Endometrial microvascular endothelial cells (primary cell): ENCODE measurements around the gene MAPKAP1. TPM values are rescaled to one million over a fixed set of nuclear protein-coding genes. Genes with fewer than 3 reads are reported as not detected.

ENCODE experiments used
- in situ Hi-C: cut with HindIII; loops from 2 replicates; pipeline ENCODE4 v1.10.0; 2017; ENCODE audit warnings: low sequenced_read_pairs, low pct_unique_long_range_greater_than_20kb; ENCODE audit errors: inconsistent ontology term
- total RNA-seq: library from RNA; depleted of rRNA; stranded (reverse); fragments of >200 nt; gene quantifications from one replicate; pipeline ENCODE4 v1.2.3, GENCODE V29; 2015; ENCODE audit errors: inconsistent ontology term

MAPKAP1 gene
- total RNA-seq, 1 donor from 2014 or later: 142 TPM

- in situ Hi-C loops: no loop called here
Observed at GRCh38 chr9:125682340-125682739, 24.7 kb downstream of the MAPKAP1 start.

- in situ Hi-C loops: no loop called here
Observed at GRCh38 chr9:125681657-125682056, 25.4 kb downstream of the MAPKAP1 start.

GRCh38 chr9:125681086-125681622 is 25.9 kb downstream of the MAPKAP1 start:
- in situ Hi-C loops: no loop called here

- in situ Hi-C loops: no loop called here
Observed at GRCh38 chr9:125680445-125680844, 26.6 kb downstream of the MAPKAP1 start.

GRCh38 chr9:125679597-125680189 is 27.3 kb downstream of the MAPKAP1 start:
- in situ Hi-C loops: no loop called here

GRCh38 chr9:125674981-125675973 is 31.7 kb downstream of the MAPKAP1 start:
- in situ Hi-C loops: no loop called here

- in situ Hi-C loops: no loop called here
Observed at GRCh38 chr9:125672876-125673275, 34.1 kb downstream of the MAPKAP1 start.

- in situ Hi-C loops: no loop called here
Observed at GRCh38 chr9:125663127-125663526, 43.9 kb downstream of the MAPKAP1 start.

GRCh38 chr9:125660557-125660956 is 46.5 kb downstream of the MAPKAP1 start:
- in situ Hi-C loops: no loop called here

GRCh38 chr9:125659954-125660353 is 47.1 kb downstream of the MAPKAP1 start:
- in situ Hi-C loops: no loop called here

GRCh38 chr9:125659201-125659840 is 47.7 kb downstream of the MAPKAP1 start:
- in situ Hi-C loops: no loop called here

GRCh38 chr9:125656560-125656959 is 50.4 kb downstream of the MAPKAP1 start:
- in situ Hi-C loops: no loop called here

- in situ Hi-C loops: no loop called here
Observed at GRCh38 chr9:125655691-125656410, 51.2 kb downstream of the MAPKAP1 start.

- in situ Hi-C loops: no loop called here
Observed at GRCh38 chr9:125655066-125655633, 51.9 kb downstream of the MAPKAP1 start.

GRCh38 chr9:125654121-125654520 is 52.9 kb downstream of the MAPKAP1 start:
- in situ Hi-C loops: no loop called here

- in situ Hi-C loops: no loop called here
Observed at GRCh38 chr9:125653325-125653724, 53.7 kb downstream of the MAPKAP1 start.

GRCh38 chr9:125652759-125653158 is 54.2 kb downstream of the MAPKAP1 start:
- in situ Hi-C loops: no loop called here

GRCh38 chr9:125652233-125652594 is 54.8 kb downstream of the MAPKAP1 start:
- in situ Hi-C loops: no loop called here
